Glutamatergic neuron (in vitro differentiated cells): ENCODE results near the gene COL17A1. TPM values are rescaled to one million over a fixed set of nuclear protein-coding genes. Genes with fewer than 3 reads are reported as not detected.

Source experiments
- DNase-seq: peaks from one replicate; pipeline ENCODE4 v3.0.0; 2022
- H3K27ac Mint-ChIP-seq: one replicate; pipeline ENCODE4 v1.8.0; 2020; ENCODE audit warnings: mild to moderate bottlenecking, mixed read lengths, inconsistent platforms; ENCODE audit not compliant: unreplicated experiment
- H3K27me3 Mint-ChIP-seq: one replicate; pipeline ENCODE4 v1.8.0; 2020; ENCODE audit warnings: mild to moderate bottlenecking, moderate library complexity, mixed read lengths, inconsistent platforms; ENCODE audit not compliant: unreplicated experiment
- H3K36me3 Mint-ChIP-seq: one replicate; pipeline ENCODE4 v1.8.0; 2020; ENCODE audit warnings: mild to moderate bottlenecking, mixed read lengths, inconsistent platforms; ENCODE audit not compliant: unreplicated experiment
- H3K4me1 Mint-ChIP-seq: one replicate; pipeline ENCODE4 v1.8.0; 2020; ENCODE audit warnings: mild to moderate bottlenecking, low read depth, mixed read lengths, inconsistent platforms; ENCODE audit not compliant: unreplicated experiment
- H3K4me3 Mint-ChIP-seq: one replicate; pipeline ENCODE4 v1.8.0; 2020; ENCODE audit warnings: mild to moderate bottlenecking, mixed read lengths, inconsistent platforms; ENCODE audit not compliant: unreplicated experiment
- H3K9me3 Mint-ChIP-seq: one replicate; pipeline ENCODE4 v1.8.0; 2020; ENCODE audit warnings: mild to moderate bottlenecking, moderate library complexity, mixed read lengths, inconsistent platforms; ENCODE audit not compliant: unreplicated experiment
- CTCF ChIP-seq: fragments of 200-600 bp; sonication (generic); IDR thresholded peaks from one replicate; pipeline ENCODE4 v1.5.0; 2021; ENCODE audit not compliant: partially characterized antibody, unreplicated experiment
- total RNA-seq: library from RNA; stranded (reverse); fragmentation: NEBNext Ultra II Directional; extraction: Animal tissue kit (Norgen Biotek cat#: 25700); gene quantifications from one replicate; pipeline ENCODE4 v1.2.1, GENCODE V29; 2021; ENCODE audit not compliant: unreplicated experiment

The COL17A1 gene
- total RNA-seq, 1 donor from 2014 or later: not detected

- Mint-ChIP-seq H3K4me1 (no peaks in the 10 kb centered on the region), H3K9me3 (peaks cover 4% of the 10 kb centered on the region), H3K27me3 (no peaks in the 10 kb centered on the region)
These were observed 64.4 kb downstream of the COL17A1 start for GRCh38 chr10:104021246-104021645.

GRCh38 chr10:104020020-104020419 is 65.7 kb downstream of the COL17A1 start:
- Mint-ChIP-seq H3K27me3 (no peaks in the 10 kb centered on the region), H3K27ac (no peak overlapping the region), H3K36me3 (peaks cover 5% of the 10 kb centered on the region), H3K4me1 (no peaks in the 10 kb centered on the region), H3K9me3 (peaks cover 4% of the 10 kb centered on the region), H3K4me3 (no peak overlapping the region)
- TF ChIP-seq CTCF: no peak
- DNase-seq: no peak

More at GRCh38 chr10:104021246-104021645, 64.4 kb downstream of the COL17A1 start:
- Mint-ChIP-seq H3K36me3 (peaks cover 5% of the 10 kb centered on the region), H3K27ac (no peak overlapping the region), H3K4me3 (no peak overlapping the region)
- DNase-seq: no peak
- no peak for TF ChIP-seq CTCF

GRCh38 chr10:104018471-104018870 is 67.2 kb downstream of the COL17A1 start:
- no peak for TF ChIP-seq CTCF
- no peak for DNase-seq
- H3K4me1 Mint-ChIP-seq: no peaks in the 10 kb centered on the region
- peaks cover under 1% of the 10 kb centered on the region for H3K9me3 Mint-ChIP-seq
- H3K36me3 Mint-ChIP-seq: no peaks in the 10 kb centered on the region
- H3K27me3 Mint-ChIP-seq: peaks cover 2% of the 10 kb centered on the region
- H3K27ac Mint-ChIP-seq: no peak overlapping the region
- H3K4me3 Mint-ChIP-seq: no peak overlapping the region

- H3K4me3 Mint-ChIP-seq: no peak overlapping the region
- TF ChIP-seq CTCF: no peak
- H3K27ac Mint-ChIP-seq: no peak overlapping the region
- H3K27me3 Mint-ChIP-seq: peaks cover 2% of the 10 kb centered on the region
- no peaks in the 10 kb centered on the region for H3K9me3 Mint-ChIP-seq
- H3K4me1 Mint-ChIP-seq: no peaks in the 10 kb centered on the region
- DNase-seq: no peak
- no peaks in the 10 kb centered on the region for H3K36me3 Mint-ChIP-seq
These were observed 69.0 kb downstream of the COL17A1 start for GRCh38 chr10:104016661-104017060.

- no peak overlapping the region for H3K27ac Mint-ChIP-seq
- peaks cover 2% of the 10 kb centered on the region for H3K27me3 Mint-ChIP-seq
- no peaks in the 10 kb centered on the region for H3K9me3 Mint-ChIP-seq
- no peak overlapping the region for H3K4me3 Mint-ChIP-seq
- H3K36me3 Mint-ChIP-seq: no peaks in the 10 kb centered on the region
- no peaks in the 10 kb centered on the region for H3K4me1 Mint-ChIP-seq
- DNase-seq: no peak
- no peak for TF ChIP-seq CTCF
These were observed 71.5 kb downstream of the COL17A1 start for GRCh38 chr10:104014176-104014575.
